DMS53 treated with DMSO at 0.1 percent for 48 hours (cell line): ENCODE results near the gene UGT3A1.
"Not testable (repeated sequence)": the region's sequence is repeated elsewhere in the genome, so short reads cannot be mapped to it uniquely, and the experiment has no call there.

Experiments
- DNase-seq: peaks from one replicate; lab custom pipeline; 2025; ENCODE audit not compliant: unreplicated experiment; lab: John Stamatoyannopoulos, UW

The UGT3A1 gene

GRCh38 chr5:35990941-35991611 is at the start of gene UGT3A1:
TSS of gene UGT3A1 (minus strand) at chr5:35991390. CDS start at chr5:35991240, 150 bp downstream.
- peak; percentile 7 for DNase-seq

- DNase-seq: no peak
Measured at GRCh38 chr5:36035696-36036095, 44.5 kb upstream of the UGT3A1 start.

- not testable (repeated sequence) for DNase-seq
Measured at GRCh38 chr5:36034536-36035134, 43.4 kb upstream of the UGT3A1 start.

GRCh38 chr5:36033486-36033885 is 42.3 kb upstream of the UGT3A1 start:
- no peak for DNase-seq

GRCh38 chr5:36033047-36033446 is 41.9 kb upstream of the UGT3A1 start:
- DNase-seq: no peak

- no peak for DNase-seq
Measured at GRCh38 chr5:36031223-36031622, 40.0 kb upstream of the UGT3A1 start.

- DNase-seq: no peak
Measured at GRCh38 chr5:36029914-36030313, 38.7 kb upstream of the UGT3A1 start.

GRCh38 chr5:36028816-36029465 is 37.8 kb upstream of the UGT3A1 start:
- no peak for DNase-seq

- DNase-seq: no peak
Measured at GRCh38 chr5:36027711-36028110, 36.5 kb upstream of the UGT3A1 start.

- DNase-seq: no peak
Measured at GRCh38 chr5:36026706-36027465, 35.7 kb upstream of the UGT3A1 start.

GRCh38 chr5:36022246-36022645 is 31.1 kb upstream of the UGT3A1 start:
- not testable (repeated sequence) for DNase-seq

GRCh38 chr5:36019584-36019983 is 28.4 kb upstream of the UGT3A1 start:
- not testable (repeated sequence) for DNase-seq

GRCh38 chr5:36017622-36018021 is 26.4 kb upstream of the UGT3A1 start:
- no peak for DNase-seq

GRCh38 chr5:36017004-36017403 is 25.8 kb upstream of the UGT3A1 start:
- no peak for DNase-seq

GRCh38 chr5:36013182-36013581 is 22.0 kb upstream of the UGT3A1 start:
- no peak for DNase-seq

- DNase-seq: no peak
Measured at GRCh38 chr5:36009698-36010097, 18.5 kb upstream of the UGT3A1 start.

- DNase-seq: no peak
Measured at GRCh38 chr5:36007366-36007765, 16.2 kb upstream of the UGT3A1 start.

GRCh38 chr5:36006163-36006562 is 15.0 kb upstream of the UGT3A1 start:
- no peak for DNase-seq

- no peak for DNase-seq
Measured at GRCh38 chr5:36001032-36001431, 9.8 kb upstream of the UGT3A1 start.

GRCh38 chr5:35999547-35999946 is 8.4 kb upstream of the UGT3A1 start:
- no peak for DNase-seq

GRCh38 chr5:35996076-35996475 is 4.9 kb upstream of the UGT3A1 start:
- no peak for DNase-seq

GRCh38 chr5:35990520-35990919 is 670 bp downstream of the UGT3A1 start:
- DNase-seq: no peak
